Neural cell (in vitro differentiated cells): ENCODE measurements around the gene DSCAML1.

Experiments used
- CTCF ChIP-seq: fragments of 450-650 bp; IDR thresholded peaks from 2 replicates; pipeline ENCODE4 v1.5.1; 2014; ENCODE audit warnings: antibody characterized with exemption, mild to moderate bottlenecking, moderate library complexity; ENCODE audit not compliant: poor library complexity, severe bottlenecking
- EP300 ChIP-seq: fragments of 450-650 bp; conservative IDR thresholded peaks from 2 replicates; pipeline ENCODE4 v1.6.1; 2014; ENCODE audit warnings: antibody characterized with exemption, mild to moderate bottlenecking, moderate library complexity; ENCODE audit not compliant: poor library complexity, severe bottlenecking
- EZH2 ChIP-seq: fragments of 200-600, 300-800 bp; shearing (Covaris generic), sonication (generic); IDR thresholded peaks from 2 replicates; pipeline ENCODE4 v1.6.1; 2014; ENCODE audit warnings: antibody characterized with exemption, low read length, borderline replicate concordance, mild to moderate bottlenecking; ENCODE audit not compliant: insufficient read depth, poor library complexity, severe bottlenecking
- MXI1 ChIP-seq: fragments of 450-650 bp; conservative IDR thresholded peaks from 2 replicates; pipeline ENCODE4 v1.6.1; 2014; ENCODE audit warnings: antibody characterized with exemption, mild to moderate bottlenecking; ENCODE audit not compliant: poor library complexity, severe bottlenecking
- RAD21 ChIP-seq: fragments of 450-650 bp; conservative IDR thresholded peaks from 2 replicates; pipeline ENCODE4 v1.6.1; 2014; ENCODE audit warnings: antibody characterized with exemption, mild to moderate bottlenecking, moderate library complexity
- REST ChIP-seq: IDR thresholded peaks from 2 replicates; pipeline ENCODE4 v1.6.1; 2012; ENCODE audit warnings: borderline replicate concordance
- SMC3 ChIP-seq: fragments of 450-650 bp; conservative IDR thresholded peaks from 2 replicates; pipeline ENCODE4 v1.6.1; 2014; ENCODE audit warnings: antibody characterized with exemption, mild to moderate bottlenecking, moderate library complexity; ENCODE audit not compliant: poor library complexity
- TAF1 ChIP-seq: IDR thresholded peaks from 2 replicates; pipeline ENCODE4 v1.6.1; 2012; ENCODE audit warnings: low read depth

GRCh38 chr11:117547195-117547850, 249.7 kb downstream of the DSCAML1 start:
- TF ChIP-seq CTCF (no peak), SMC3 (no peak), EP300 (no peak), RAD21 (no peak), EZH2 (no peak), REST (no peak), TAF1 (no peak), MXI1 (peak; percentile 17)
